Loucy (cell line): ENCODE results near the gene LAMB3.

ENCODE experiments used
- H2AFZ ChIP-seq: fragments of 200-600 bp; sonication (generic); 2 replicates; pipeline ENCODE4 v1.6.0; 2016; ENCODE audit warnings: antibody characterized with exemption, mild to moderate bottlenecking, low read length, moderate library complexity
- H3F3A ChIP-seq: fragments of 200-600 bp; 2 replicates; pipeline ENCODE4 v1.6.0; 2016; ENCODE audit warnings: antibody characterized with exemption, low read depth, mild to moderate bottlenecking
- H3K27me3 ChIP-seq: fragments of 200-600 bp; sonication (generic); 2 replicates; pipeline ENCODE4 v1.6.1; 2014; ENCODE audit warnings: low read length, mild to moderate bottlenecking; ENCODE audit not compliant: insufficient read depth, poor library complexity, severe bottlenecking
- H3K36me3 ChIP-seq: fragments of 200-600 bp; sonication (generic); 2 replicates; pipeline ENCODE4 v1.6.1; 2016; ENCODE audit warnings: low read length; ENCODE audit not compliant: insufficient read depth
- H3K4me1 ChIP-seq: fragments of 200-600 bp; sonication (generic); 2 replicates; pipeline ENCODE4 v1.5.1; 2014; ENCODE audit warnings: low read length, mild to moderate bottlenecking; ENCODE audit not compliant: insufficient read depth, poor library complexity, severe bottlenecking
- H3K4me2 ChIP-seq: fragments of 200-600 bp; sonication (generic); 2 replicates; pipeline ENCODE4 v1.6.0; 2014; ENCODE audit warnings: antibody characterized with exemption, low read length, low read depth, mild to moderate bottlenecking; ENCODE audit not compliant: poor library complexity, severe bottlenecking
- H3K4me3 ChIP-seq: fragments of 200-600 bp; sonication (generic); 2 replicates; pipeline ENCODE4 v1.5.1; 2014; ENCODE audit warnings: low read length, mild to moderate bottlenecking, mixed read lengths; ENCODE audit not compliant: poor library complexity, severe bottlenecking
- H3K79me2 ChIP-seq: fragments of 200-600 bp; sonication (generic); 2 replicates; pipeline ENCODE4 v1.6.1; 2014; ENCODE audit warnings: low read length; ENCODE audit not compliant: insufficient read depth
- H3K9ac ChIP-seq: fragments of 200-600 bp; sonication (generic); 2 replicates; pipeline ENCODE4 v1.6.0; 2014; ENCODE audit warnings: mild to moderate bottlenecking, low read depth, low read length, moderate library complexity; ENCODE audit not compliant: poor library complexity, severe bottlenecking
- H3K9me2 ChIP-seq: fragments of 200-600 bp; sonication (generic); replicated peaks from 2 replicates; pipeline ENCODE4 v1.6.1; 2016; ENCODE audit warnings: low read depth, low read length, mixed read lengths
- H3K9me3 ChIP-seq: fragments of 200-600 bp; sonication (generic); 2 replicates; pipeline ENCODE4 v1.6.1; 2014; ENCODE audit warnings: mild to moderate bottlenecking, antibody characterized with exemption, low read length, low read depth; ENCODE audit not compliant: insufficient read depth
- H4K20me1 ChIP-seq: fragments of 200-600 bp; sonication (generic); 2 replicates; pipeline ENCODE4 v1.6.0; 2014; ENCODE audit warnings: antibody characterized with exemption, low read length, mild to moderate bottlenecking; ENCODE audit not compliant: insufficient read depth, poor library complexity, severe bottlenecking
- CTCF ChIP-seq: fragments of 200-600 bp; sonication (generic); conservative IDR thresholded peaks from 2 replicates; pipeline ENCODE4 v1.5.1; 2014; ENCODE audit warnings: mild to moderate bottlenecking, antibody characterized with exemption, low read length
- EZH2phosphoT487 ChIP-seq: fragments of 200-600 bp; IDR thresholded peaks from 2 replicates; pipeline ENCODE4 v1.6.1; 2018; ENCODE audit warnings: antibody characterized with exemption, mild to moderate bottlenecking, moderate library complexity, borderline replicate concordance

The LAMB3 gene

GRCh38 chr1:209650454-209650853 lies 1.8 kb downstream of the LAMB3 start:
- Histone ChIP-seq H3K4me3 (no peak overlapping the region), H3K27me3 (no peaks in the 10 kb centered on the region), H3K9me2 (no peaks in the 10 kb centered on the region), H3F3A (no peaks in the 10 kb centered on the region), H2AFZ (no peak overlapping the region), H3K9ac (no peak overlapping the region), H3K9me3 (no peaks in the 10 kb centered on the region), H3K4me1 (peaks cover 10% of the 10 kb centered on the region), H3K36me3 (no peaks in the 10 kb centered on the region), H3K4me2 (no peak overlapping the region), H4K20me1 (no peaks in the 10 kb centered on the region), H3K79me2 (no peaks in the 10 kb centered on the region)
- TF ChIP-seq CTCF (no peak), EZH2phosphoT487 (no peak)

GRCh38 chr1:209648931-209649776 lies 3.1 kb downstream of the LAMB3 start:
- no peak overlapping the region for H3K4me3 ChIP-seq

DNA sequence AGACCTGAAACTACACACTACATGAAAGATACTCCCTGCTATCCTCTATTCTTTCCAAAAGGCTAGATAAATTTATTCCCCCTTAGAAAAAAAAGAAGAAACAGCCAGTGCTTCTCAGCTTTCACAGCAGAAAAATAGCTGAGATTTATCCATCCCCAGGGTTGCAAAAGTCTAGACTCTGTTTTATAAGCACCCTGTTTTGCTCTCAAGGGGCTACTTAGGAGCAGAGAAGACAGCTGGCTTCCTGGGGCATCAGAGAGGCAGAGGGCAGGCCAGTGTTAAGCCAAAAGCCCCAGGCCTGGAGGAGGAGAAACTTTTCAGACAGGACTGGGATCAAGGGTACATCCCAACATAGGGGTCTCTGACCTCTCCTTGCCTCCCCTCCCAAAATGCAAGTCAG lies 3.9 kb downstream of the LAMB3 start:
- Histone ChIP-seq H4K20me1 (no peaks in the 10 kb centered on the region), H3K4me2 (no peak overlapping the region), H3K27me3 (no peaks in the 10 kb centered on the region), H3F3A (no peaks in the 10 kb centered on the region), H3K79me2 (no peaks in the 10 kb centered on the region), H2AFZ (no peak overlapping the region), H3K36me3 (no peaks in the 10 kb centered on the region), H3K9me3 (no peaks in the 10 kb centered on the region), H3K9me2 (no peaks in the 10 kb centered on the region), H3K4me1 (peaks cover 10% of the 10 kb centered on the region), H3K4me3 (no peak overlapping the region), H3K9ac (no peak overlapping the region)
- TF ChIP-seq EZH2phosphoT487 (no peak), CTCF (no peak)

More at GRCh38 chr1:209648931-209649776, 3.1 kb downstream of the LAMB3 start:
- H2AFZ ChIP-seq = no peak overlapping the region
- no peak for TF ChIP-seq CTCF
- no peaks in the 10 kb centered on the region for H3K27me3 ChIP-seq
- H3K9ac ChIP-seq = no peak overlapping the region
- no peaks in the 10 kb centered on the region for H3K9me2 ChIP-seq
- H3K36me3 ChIP-seq = no peaks in the 10 kb centered on the region
- no peaks in the 10 kb centered on the region for H3F3A ChIP-seq
- H3K9me3 ChIP-seq = no peaks in the 10 kb centered on the region
- H3K4me1 ChIP-seq = peaks cover 10% of the 10 kb centered on the region
- H3K79me2 ChIP-seq = no peaks in the 10 kb centered on the region
- H4K20me1 ChIP-seq = no peaks in the 10 kb centered on the region
- no peak overlapping the region for H3K4me2 ChIP-seq
